CD14-positive monocyte (primary cell): ENCODE results near the gene PTEN. TPM values are rescaled to one million over a fixed set of nuclear protein-coding genes. Genes with fewer than 3 reads are reported as not detected.

Experiments used
- DNase-seq, 3 donors: peaks; one replicate each; pipeline ENCODE4 v3.0.0-alpha.2; 2011 to 2022
- H2AFZ ChIP-seq: 2 replicates; pipeline ENCODE4 v1.6.0; 2012; ENCODE audit warnings: mild to moderate bottlenecking, low read depth, low read length, inconsistent platforms; ENCODE audit not compliant: insufficient read depth, poor library complexity, severe bottlenecking
- H3K27ac ChIP-seq, 2 donors: 1 replicate in 1 of 2; 2 replicates in 1 of 2; pipeline ENCODE4 v1.5.1; 2012 to 2013; ENCODE audit warnings: low read length in 2 of 2, control low read depth in 1 of 2, inconsistent platforms in 1 of 2, low read depth in 1 of 2, mild to moderate bottlenecking in 1 of 2
- H3K27me3 ChIP-seq, 2 donors: one replicate each; pipeline versions ENCODE4 v1.6.0 to v1.6.1; 2011 to 2013; ENCODE audit warnings: low read length in 2 of 2; ENCODE audit not compliant: control insufficient read depth in 2 of 2, insufficient read depth in 2 of 2
- H3K36me3 ChIP-seq, 2 donors: replicated peaks in 1 of 2; 1 replicate in 1 of 2; 2 replicates in 1 of 2; pipeline versions ENCODE4 v1.5.1 to v1.6.1; 2012 to 2013; ENCODE audit warnings: low read length in 2 of 2, control low read depth in 1 of 2, inconsistent platforms in 1 of 2, mild to moderate bottlenecking in 1 of 2; ENCODE audit not compliant: insufficient read depth in 2 of 2, control insufficient read depth in 1 of 2
- H3K4me1 ChIP-seq, 2 donors: 1 replicate in 1 of 2; 2 replicates in 1 of 2; pipeline versions ENCODE4 v1.5.1 to v1.6.1; 2012 to 2013; ENCODE audit warnings: low read length in 2 of 2, control low read depth in 1 of 2, inconsistent platforms in 1 of 2, mild to moderate bottlenecking in 1 of 2, moderate library complexity in 1 of 2; ENCODE audit not compliant: insufficient read depth in 2 of 2, control insufficient read depth in 1 of 2
- H3K4me2 ChIP-seq: replicated peaks from 2 replicates; pipeline ENCODE3; 2012; ENCODE audit warnings: low read length, moderate library complexity, mild to moderate bottlenecking; ENCODE audit not compliant: poor library complexity, severe bottlenecking; ENCODE audit errors: extremely low read depth
- H3K4me3 ChIP-seq, 3 experiments: fragments of 200-600 bp in 1 of 3; sonication (generic) in 1 of 3; replicated peaks in 1 of 3; 1 replicate in 2 of 3; 2 replicates in 1 of 3; pipeline ENCODE4 v1.5.1; 2011 to 2013; ENCODE audit warnings: low read length in 3 of 3, mild to moderate bottlenecking in 3 of 3, control low read depth in 2 of 3, low read depth in 2 of 3, inconsistent platforms in 1 of 3, moderate library complexity in 1 of 3
- H3K79me2 ChIP-seq: 2 replicates; pipeline ENCODE4 v1.6.0; 2012; ENCODE audit warnings: mild to moderate bottlenecking, control low read depth, inconsistent platforms, low read length, moderate library complexity; ENCODE audit not compliant: insufficient read depth
- H3K9ac ChIP-seq: 2 replicates; pipeline ENCODE4 v1.6.0; 2017; ENCODE audit warnings: low read length, mild to moderate bottlenecking; ENCODE audit not compliant: insufficient read depth, poor library complexity, severe bottlenecking
- H3K9me3 ChIP-seq, 2 donors: replicated peaks in 1 of 2; 1 replicate in 1 of 2; 2 replicates in 1 of 2; pipeline versions ENCODE4 v1.5.1 to v1.6.1; 2012 to 2013; ENCODE audit warnings: low read length in 2 of 2, control low read depth in 1 of 2; ENCODE audit not compliant: control insufficient read depth in 1 of 2, insufficient read depth in 1 of 2
- H4K20me1 ChIP-seq: 2 replicates; pipeline ENCODE4 v1.6.0; 2012; ENCODE audit warnings: mild to moderate bottlenecking, low read length, control low read depth, moderate library complexity; ENCODE audit not compliant: insufficient read depth
- H3K27ac Mint-ChIP-seq, 7 donors: one replicate each; pipeline ENCODE4 v1.8.0; 2020; ENCODE audit warnings: mild to moderate bottlenecking in 7 of 7, mixed read lengths in 7 of 7, moderate library complexity in 6 of 7, inconsistent platforms in 2 of 7
- H3K27me3 Mint-ChIP-seq, 3 donors: one replicate each; pipeline ENCODE4 v1.8.0; 2021 to 2022; ENCODE audit warnings: low read depth in 3 of 3, mild to moderate bottlenecking in 3 of 3, mixed read lengths in 3 of 3, moderate library complexity in 3 of 3, inconsistent platforms in 1 of 3
- H3K36me3 Mint-ChIP-seq, 2 donors: one replicate each; pipeline ENCODE4 v1.8.0; 2020; ENCODE audit warnings: mixed read lengths in 2 of 2, inconsistent platforms in 1 of 2, mild to moderate bottlenecking in 1 of 2
- H3K4me1 Mint-ChIP-seq: one replicate; pipeline ENCODE4 v1.8.0; 2020; ENCODE audit warnings: mild to moderate bottlenecking, mixed read lengths
- H3K4me3 Mint-ChIP-seq, 2 donors: one replicate each; pipeline ENCODE4 v1.8.0; 2020; ENCODE audit warnings: mild to moderate bottlenecking in 2 of 2, mixed read lengths in 2 of 2, moderate library complexity in 1 of 2
- H3K9me3 Mint-ChIP-seq, 7 donors: one replicate each; pipeline ENCODE4 v1.8.0; 2020 to 2022; ENCODE audit warnings: mixed read lengths in 7 of 7, mild to moderate bottlenecking in 6 of 7, moderate library complexity in 6 of 7, inconsistent platforms in 2 of 7
- WGBS: methylation state at CpG from one replicate; pipeline ENCODE4 v1.1.5; 2013; ENCODE audit warnings: missing lambda C conversion rate; ENCODE audit not compliant: insufficient coverage; 5-methylcytosine and 5-hydroxymethylcytosine counted together
- intact Hi-C, 2 donors: fragments of 100-400 bp; cut with micrococcal nuclease; formaldehyde crosslinking; loops; one replicate each; pipeline versions ENCODE4 v1.15.0 to v1.15.1; 2023
- polyA plus RNA-seq, 3 donors: library from polyadenylated mRNA; depleted of rRNA in 1 of 3; unstranded in 2 of 3; stranded (reverse) in 1 of 3; fragments of 300-500 nt in 2 of 3; fragments of >200 nt in 1 of 3; fragmentation: Illumina TruSeq in 2 of 3; gene quantifications; 1 replicate in 2 of 3; 2 replicates in 1 of 3; pipeline ENCODE4 v1.2.3, GENCODE V29; 2012 to 2021
- TF ChIP-seq, protein P1 (sequence below): fragments of 200-600 bp; IDR thresholded peaks from one replicate; pipeline ENCODE4 v1.8.0; 2022; ENCODE audit warnings: antibody characterized with exemption, mild to moderate bottlenecking

The PTEN gene
- polyA plus RNA-seq, 3 donors: 30.5 to 57.6 (median 37.7) TPM

DNA sequence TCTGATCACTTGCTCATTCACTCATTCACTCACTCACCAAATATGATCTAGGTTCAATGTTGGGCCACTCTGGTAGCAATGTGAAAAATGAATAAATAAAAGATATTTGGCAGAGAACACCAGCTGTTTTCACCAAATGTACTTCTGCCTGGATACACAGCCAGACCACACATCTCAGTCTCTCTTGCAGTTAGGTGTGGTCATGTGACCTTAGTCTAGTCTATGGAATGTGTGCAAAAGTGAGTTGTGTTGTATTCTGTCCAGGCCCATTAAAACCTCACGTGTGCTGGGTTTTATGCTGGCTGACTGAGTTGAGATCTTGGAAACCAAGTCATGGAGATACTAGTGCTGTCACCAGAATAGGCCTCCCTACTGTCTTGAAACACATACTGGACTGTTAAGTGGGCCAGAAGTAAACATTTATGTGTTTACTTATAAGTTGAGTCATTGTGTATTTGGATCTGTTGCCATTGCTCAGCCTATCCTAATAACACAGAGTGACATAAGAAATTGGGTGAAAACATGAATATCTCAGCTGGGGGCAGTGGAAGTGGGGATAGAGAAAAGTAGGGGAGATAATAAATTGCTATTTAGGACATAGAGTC lies 145.5 kb downstream of the PTEN start:
- intact Hi-C loops: no loop called here
- H3K79me2 ChIP-seq: no peaks in the 10 kb centered on the region
- no peak overlapping the region for H3K4me2 ChIP-seq
- H3K9me3 ChIP-seq: peaks cover 0 to 2% of the 10 kb centered on the region in 2 donors
- no peaks in the 10 kb centered on the region for H3K36me3 ChIP-seq
- H4K20me1 ChIP-seq: no peaks in the 10 kb centered on the region
- Mint-ChIP-seq H3K4me1 (peaks cover 6% of the 10 kb centered on the region), H3K9me3 (peaks cover 0 to 5% (median 2%) of the 10 kb centered on the region in 7 donors), H3K36me3 (peaks cover 0 to 2% of the 10 kb centered on the region in 2 donors), H3K4me3 (no peak overlapping the region), H3K27ac (no peak overlapping the region), H3K27me3 (no peaks in the 10 kb centered on the region)
- no peak overlapping the region for H3K9ac ChIP-seq
- no peak overlapping the region for H3K4me3 ChIP-seq
- no peak for DNase-seq
- no peak overlapping the region for H3K27ac ChIP-seq
- WGBS: no CpG with 5 or more reads among the region's 1 CpG
- H3K4me1 ChIP-seq: peaks cover 5 to 9% of the 10 kb centered on the region in 2 donors
- no peak overlapping the region for H2AFZ ChIP-seq
- TF ChIP-seq, protein P1, sequence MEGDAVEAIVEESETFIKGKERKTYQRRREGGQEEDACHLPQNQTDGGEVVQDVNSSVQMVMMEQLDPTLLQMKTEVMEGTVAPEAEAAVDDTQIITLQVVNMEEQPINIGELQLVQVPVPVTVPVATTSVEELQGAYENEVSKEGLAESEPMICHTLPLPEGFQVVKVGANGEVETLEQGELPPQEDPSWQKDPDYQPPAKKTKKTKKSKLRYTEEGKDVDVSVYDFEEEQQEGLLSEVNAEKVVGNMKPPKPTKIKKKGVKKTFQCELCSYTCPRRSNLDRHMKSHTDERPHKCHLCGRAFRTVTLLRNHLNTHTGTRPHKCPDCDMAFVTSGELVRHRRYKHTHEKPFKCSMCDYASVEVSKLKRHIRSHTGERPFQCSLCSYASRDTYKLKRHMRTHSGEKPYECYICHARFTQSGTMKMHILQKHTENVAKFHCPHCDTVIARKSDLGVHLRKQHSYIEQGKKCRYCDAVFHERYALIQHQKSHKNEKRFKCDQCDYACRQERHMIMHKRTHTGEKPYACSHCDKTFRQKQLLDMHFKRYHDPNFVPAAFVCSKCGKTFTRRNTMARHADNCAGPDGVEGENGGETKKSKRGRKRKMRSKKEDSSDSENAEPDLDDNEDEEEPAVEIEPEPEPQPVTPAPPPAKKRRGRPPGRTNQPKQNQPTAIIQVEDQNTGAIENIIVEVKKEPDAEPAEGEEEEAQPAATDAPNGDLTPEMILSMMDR: no peak
- H3K27me3 ChIP-seq: no peaks in the 10 kb centered on the region

GRCh38 chr10:88012641-88013040 lies 149.2 kb downstream of the PTEN start:
- Histone ChIP-seq H3K9me3 (peaks cover 0 to 2% of the 10 kb centered on the region in 2 donors), H3K27me3 (no peaks in the 10 kb centered on the region), H4K20me1 (no peaks in the 10 kb centered on the region), H3K4me3 (no peak overlapping the region), H3K36me3 (no peaks in the 10 kb centered on the region), H2AFZ (no peak overlapping the region), H3K27ac (no peak overlapping the region), H3K79me2 (no peaks in the 10 kb centered on the region), H3K9ac (no peak overlapping the region), H3K4me1 (peaks cover 5 to 9% of the 10 kb centered on the region in 2 donors), H3K4me2 (no peak overlapping the region)
- H3K27me3 Mint-ChIP-seq: no peaks in the 10 kb centered on the region
- no peaks in the 10 kb centered on the region for H3K36me3 Mint-ChIP-seq
- TF ChIP-seq, protein P1: no peak
- DNase-seq: no peak
- intact Hi-C loops: no loop called here
- peaks cover 0 to 5% (median 0%) of the 10 kb centered on the region in 7 donors for H3K9me3 Mint-ChIP-seq
- no CpG with 5 or more reads among the region's 4 CpGs for WGBS
- no peak overlapping the region for H3K27ac Mint-ChIP-seq
- H3K4me3 Mint-ChIP-seq: no peak overlapping the region
- H3K4me1 Mint-ChIP-seq: peaks cover 6% of the 10 kb centered on the region
